A673 (cell line): ENCODE data around the gene ADAM12.

Experiments used
- EZH2 ChIP-seq: fragments of 200-600 bp; sonication (generic); IDR thresholded peaks from 2 replicates; pipeline ENCODE4 v1.6.1; 2017; ENCODE audit warnings: borderline replicate concordance, low read depth, mild to moderate bottlenecking, mixed read lengths, antibody characterized with exemption, low read length; ENCODE audit not compliant: poor library complexity, severe bottlenecking
- TF ChIP-seq, protein P1 (sequence below): fragments of 300-800, 200-600 bp; sonication (generic); conservative IDR thresholded peaks from 2 replicates; pipeline ENCODE4 v1.5.1; 2017; ENCODE audit warnings: low read depth, mild to moderate bottlenecking, antibody characterized with exemption, low read length, moderate library complexity, mixed read lengths

GRCh38 chr10:126130271-126130710 lies 258.0 kb downstream of the ADAM12 start:
- TF ChIP-seq, protein P1, sequence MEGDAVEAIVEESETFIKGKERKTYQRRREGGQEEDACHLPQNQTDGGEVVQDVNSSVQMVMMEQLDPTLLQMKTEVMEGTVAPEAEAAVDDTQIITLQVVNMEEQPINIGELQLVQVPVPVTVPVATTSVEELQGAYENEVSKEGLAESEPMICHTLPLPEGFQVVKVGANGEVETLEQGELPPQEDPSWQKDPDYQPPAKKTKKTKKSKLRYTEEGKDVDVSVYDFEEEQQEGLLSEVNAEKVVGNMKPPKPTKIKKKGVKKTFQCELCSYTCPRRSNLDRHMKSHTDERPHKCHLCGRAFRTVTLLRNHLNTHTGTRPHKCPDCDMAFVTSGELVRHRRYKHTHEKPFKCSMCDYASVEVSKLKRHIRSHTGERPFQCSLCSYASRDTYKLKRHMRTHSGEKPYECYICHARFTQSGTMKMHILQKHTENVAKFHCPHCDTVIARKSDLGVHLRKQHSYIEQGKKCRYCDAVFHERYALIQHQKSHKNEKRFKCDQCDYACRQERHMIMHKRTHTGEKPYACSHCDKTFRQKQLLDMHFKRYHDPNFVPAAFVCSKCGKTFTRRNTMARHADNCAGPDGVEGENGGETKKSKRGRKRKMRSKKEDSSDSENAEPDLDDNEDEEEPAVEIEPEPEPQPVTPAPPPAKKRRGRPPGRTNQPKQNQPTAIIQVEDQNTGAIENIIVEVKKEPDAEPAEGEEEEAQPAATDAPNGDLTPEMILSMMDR = no peak
- no peak for TF ChIP-seq EZH2
